KMS-11 (cell line): ENCODE data around the gene YJEFN3.

ENCODE experiments used
- H2AFZ ChIP-seq: fragments of 200-600 bp; sonication (generic); 2 replicates; pipeline ENCODE4 v1.6.1; 2016; ENCODE audit warnings: antibody characterized with exemption, mixed run types, low read depth
- H3K27ac ChIP-seq: fragments of 200-600 bp; sonication (generic); 2 replicates; pipeline ENCODE4 v1.6.1; 2016; ENCODE audit warnings: mild to moderate bottlenecking, mixed run types
- H3K27me3 ChIP-seq: fragments of 200-600 bp; sonication (generic); 2 replicates; pipeline ENCODE4 v1.6.1; 2017; ENCODE audit warnings: mild to moderate bottlenecking, low read depth, mixed run types, moderate library complexity; ENCODE audit not compliant: insufficient read depth
- H3K36me3 ChIP-seq: fragments of 200-600 bp; sonication (generic); 2 replicates; pipeline ENCODE4 v1.6.1; 2017; ENCODE audit warnings: mild to moderate bottlenecking, mixed run types; ENCODE audit not compliant: insufficient read depth
- H3K4me1 ChIP-seq: fragments of 200-600 bp; sonication (generic); 2 replicates; pipeline ENCODE4 v1.6.1; 2016; ENCODE audit warnings: mild to moderate bottlenecking, low read depth, mixed run types; ENCODE audit not compliant: poor library complexity, severe bottlenecking
- H3K4me2 ChIP-seq: fragments of 200-600 bp; sonication (generic); 2 replicates; pipeline ENCODE4 v1.7.0; 2016; ENCODE audit warnings: mild to moderate bottlenecking, mixed run types
- H3K4me3 ChIP-seq: fragments of 200-600 bp; sonication (generic); IDR thresholded peaks from 2 replicates; pipeline ENCODE4 v1.6.1; 2017; ENCODE audit warnings: low read depth, low read length, mixed read lengths; ENCODE audit not compliant: insufficient read depth
- H3K79me2 ChIP-seq: fragments of 200-600 bp; sonication (generic); 2 replicates; pipeline ENCODE4 v1.6.1; 2016; ENCODE audit warnings: low read depth, mixed run types; ENCODE audit not compliant: insufficient read depth
- H3K9ac ChIP-seq: fragments of 200-600 bp; sonication (generic); 2 replicates; pipeline ENCODE4 v1.6.1; 2016; ENCODE audit warnings: mild to moderate bottlenecking, mixed run types
- H4K20me1 ChIP-seq: fragments of 200-600 bp; sonication (generic); 2 replicates; pipeline ENCODE4 v1.6.1; 2016; ENCODE audit warnings: mild to moderate bottlenecking, mixed run types; ENCODE audit not compliant: insufficient read depth
- CTCF ChIP-seq: fragments of 200-600 bp; sonication (generic); conservative IDR thresholded peaks from 2 replicates; pipeline ENCODE4 v1.6.1; 2017; ENCODE audit warnings: low read depth, mild to moderate bottlenecking, antibody characterized with exemption, low read length, moderate library complexity, mixed read lengths

The YJEFN3 gene

GRCh38 chr19:19543640-19544039 lies 14.9 kb downstream of the YJEFN3 start:
- H3K4me1 ChIP-seq = no peaks in the 10 kb centered on the region
- no peak for TF ChIP-seq CTCF
- H3K36me3 ChIP-seq = no peaks in the 10 kb centered on the region
- peaks cover 2% of the 10 kb centered on the region; the same call in 1 of the 2 replicates for H3K27me3 ChIP-seq
- no peaks in the 10 kb centered on the region for H4K20me1 ChIP-seq
- no peak overlapping the region for H3K4me2 ChIP-seq
- no peak overlapping the region for H3K4me3 ChIP-seq
- no peak overlapping the region for H3K27ac ChIP-seq
- H3K79me2 ChIP-seq = no peaks in the 10 kb centered on the region
- H2AFZ ChIP-seq = no peak overlapping the region
- H3K9ac ChIP-seq = no peak overlapping the region

DNA sequence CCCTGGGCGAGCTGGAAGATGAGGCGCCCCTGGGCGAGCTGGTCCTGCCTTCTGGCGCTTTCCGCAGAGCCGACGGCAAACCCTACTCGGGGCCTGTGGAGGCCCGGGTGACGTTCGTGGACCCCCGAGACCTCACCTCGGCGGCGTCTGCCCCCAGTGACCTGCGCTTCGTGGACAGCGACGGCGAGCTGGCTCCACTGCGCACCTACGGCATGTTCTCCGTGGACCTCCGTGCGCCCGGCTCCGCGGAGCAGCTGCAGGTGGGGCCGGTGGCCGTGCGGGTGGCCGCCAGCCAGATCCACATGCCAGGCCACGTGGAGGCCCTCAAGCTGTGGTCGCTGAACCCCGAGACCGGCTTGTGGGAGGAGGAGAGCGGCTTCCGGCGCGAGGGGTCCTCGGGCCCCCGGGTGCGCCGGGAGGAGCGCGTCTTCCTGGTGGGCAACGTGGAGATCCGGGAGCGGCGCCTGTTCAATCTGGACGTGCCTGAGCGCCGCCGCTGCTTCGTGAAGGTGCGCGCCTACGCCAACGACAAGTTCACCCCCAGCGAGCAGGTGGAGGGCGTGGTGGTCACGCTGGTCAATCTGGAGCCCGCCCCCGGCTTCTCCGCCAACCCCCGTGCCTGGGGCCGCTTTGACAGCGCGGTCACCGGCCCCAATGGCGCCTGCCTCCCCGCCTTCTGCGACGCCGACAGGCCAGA lies 15.7 kb downstream of the YJEFN3 start:
- Histone ChIP-seq H3K4me2 (no peak overlapping the region), H3K27ac (no peak overlapping the region), H3K36me3 (no peaks in the 10 kb centered on the region), H3K4me3 (no peak overlapping the region), H3K27me3 (peaks cover 2% of the 10 kb centered on the region; the same call in 1 of the 2 replicates), H3K4me1 (no peaks in the 10 kb centered on the region), H3K79me2 (no peaks in the 10 kb centered on the region), H3K9ac (no peak overlapping the region), H2AFZ (no peak overlapping the region), H4K20me1 (no peaks in the 10 kb centered on the region)
- no peak for TF ChIP-seq CTCF

GRCh38 chr19:19544954-19545591 lies 16.4 kb downstream of the YJEFN3 start:
- no peak overlapping the region for H3K4me3 ChIP-seq
- no peak for TF ChIP-seq CTCF
- H3K36me3 ChIP-seq = no peaks in the 10 kb centered on the region
- H2AFZ ChIP-seq = no peak overlapping the region
- no peak overlapping the region for H3K4me2 ChIP-seq
- H3K4me1 ChIP-seq = no peaks in the 10 kb centered on the region
- no peaks in the 10 kb centered on the region for H4K20me1 ChIP-seq
- H3K27ac ChIP-seq = no peak overlapping the region
- H3K79me2 ChIP-seq = no peaks in the 10 kb centered on the region
- no peak overlapping the region for H3K9ac ChIP-seq
- peaks cover 2% of the 10 kb centered on the region; the same call in 1 of the 2 replicates for H3K27me3 ChIP-seq

- Histone ChIP-seq H3K36me3 (no peaks in the 10 kb centered on the region), H3K27ac (no peak overlapping the region), H3K79me2 (no peaks in the 10 kb centered on the region), H4K20me1 (no peaks in the 10 kb centered on the region), H3K4me3 (no peak overlapping the region), H3K9ac (no peak overlapping the region), H2AFZ (no peak overlapping the region), H3K4me1 (no peaks in the 10 kb centered on the region), H3K4me2 (no peak overlapping the region), H3K27me3 (peaks cover 2% of the 10 kb centered on the region; the same call in 1 of the 2 replicates)
- TF ChIP-seq CTCF = no peak
Observed at GRCh38 chr19:19545707-19546106, 17.0 kb downstream of the YJEFN3 start.
